Effector memory CD4-positive, alpha-beta T cell (primary cell): Measurements from ENCODE around the gene ZNF598.
"Not testable (repeated sequence)": the region's sequence is repeated elsewhere in the genome, so short reads cannot be mapped to it uniquely, and the experiment has no call there.

Experiments
- DNase-seq, 3 donors: peaks; one replicate each; pipeline ENCODE4 v3.0.0-alpha.2; 2020
- H3K27ac ChIP-seq: 2 replicates; pipeline ENCODE4 v1.7.0; 2013; ENCODE audit warnings: mild to moderate bottlenecking, low read length, moderate library complexity; ENCODE audit not compliant: insufficient read depth, poor library complexity, severe bottlenecking
- H3K27me3 ChIP-seq: replicated peaks from 2 replicates; pipeline ENCODE4 v1.7.0; 2013; ENCODE audit warnings: mild to moderate bottlenecking, low read length; ENCODE audit not compliant: insufficient read depth, control insufficient read depth, poor library complexity, severe bottlenecking
- H3K36me3 ChIP-seq: 2 replicates; pipeline ENCODE4 v1.7.0; 2013; ENCODE audit warnings: mild to moderate bottlenecking, low read length, moderate library complexity; ENCODE audit not compliant: control insufficient read depth, insufficient read depth
- H3K4me1 ChIP-seq: 2 replicates; pipeline ENCODE4 v1.7.0; 2013; ENCODE audit warnings: low read length, mild to moderate bottlenecking; ENCODE audit not compliant: control insufficient read depth, insufficient read depth, poor library complexity, severe bottlenecking
- H3K4me3 ChIP-seq: 2 replicates; pipeline ENCODE4 v1.7.0; 2013; ENCODE audit warnings: low read length, low read depth, mild to moderate bottlenecking; ENCODE audit not compliant: insufficient read depth, poor library complexity, severe bottlenecking
- H3K9me3 ChIP-seq: 2 replicates; pipeline ENCODE4 v1.7.0; 2013; ENCODE audit warnings: mild to moderate bottlenecking, low read length, moderate library complexity; ENCODE audit not compliant: control insufficient read depth

The ZNF598 gene

DNA sequence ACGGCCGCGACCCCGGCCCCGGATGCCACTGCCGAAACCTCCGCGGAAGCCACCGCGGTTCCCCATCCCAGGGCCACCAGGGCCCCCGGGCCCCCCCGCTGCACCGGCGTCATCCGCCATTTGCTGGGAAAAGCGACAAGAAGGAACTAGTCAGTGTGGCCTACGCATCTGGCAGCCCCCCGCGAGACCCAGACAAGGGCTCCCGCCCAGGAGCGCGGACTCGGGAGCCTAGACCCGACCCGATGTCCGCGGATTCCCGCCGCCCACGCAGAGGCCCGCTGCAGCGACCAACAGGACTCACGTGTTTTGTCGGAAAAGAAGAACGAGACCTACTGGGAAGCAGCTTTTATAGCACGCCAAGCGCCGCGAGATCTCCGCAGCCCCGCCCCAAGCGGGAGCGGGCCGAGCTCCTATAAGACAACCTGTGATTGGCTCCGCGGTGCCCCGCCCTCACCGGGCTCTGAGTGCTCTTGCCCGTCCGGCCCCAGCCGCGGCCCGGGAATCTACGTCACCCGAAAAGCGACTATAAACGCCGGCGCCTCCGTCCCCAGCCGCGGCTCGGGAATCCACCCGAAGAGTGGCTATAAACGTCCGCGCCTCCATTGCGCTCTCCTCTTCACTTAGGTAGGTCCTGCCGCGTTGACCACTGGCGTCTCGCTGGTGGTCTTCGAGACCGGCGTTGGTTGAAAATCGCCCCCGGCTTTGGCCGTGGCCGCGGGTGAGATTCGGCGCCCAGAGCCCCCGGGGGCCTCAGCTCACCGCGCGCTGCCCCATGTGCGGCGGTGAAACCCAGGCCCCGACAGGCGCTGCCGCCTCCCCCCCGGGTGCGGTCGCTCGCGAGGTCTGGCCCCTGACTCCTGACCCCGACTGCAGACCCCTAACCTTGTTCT lies 44.9 kb downstream of the ZNF598 start, which contains the start of gene RPS2:
TSS of gene RPS2 (minus strand) at position 321 of the 890 bp plus-strand sequence. CDS start at position 120, 201 bp downstream.
- DNase-seq: peak; percentile 98 to 100 (median 99)
- Histone ChIP-seq H3K4me3 (peak within 1 kb of the TSS; percentile 77), H3K27me3 (no peaks in the 10 kb centered on the region), H3K36me3 (peaks cover 15% of the 10 kb centered on the region), H3K4me1 (peaks cover 42% of the 10 kb centered on the region), H3K27ac (peak within 1 kb of the TSS; percentile 97), H3K9me3 (no peaks in the 10 kb centered on the region)

DNA sequence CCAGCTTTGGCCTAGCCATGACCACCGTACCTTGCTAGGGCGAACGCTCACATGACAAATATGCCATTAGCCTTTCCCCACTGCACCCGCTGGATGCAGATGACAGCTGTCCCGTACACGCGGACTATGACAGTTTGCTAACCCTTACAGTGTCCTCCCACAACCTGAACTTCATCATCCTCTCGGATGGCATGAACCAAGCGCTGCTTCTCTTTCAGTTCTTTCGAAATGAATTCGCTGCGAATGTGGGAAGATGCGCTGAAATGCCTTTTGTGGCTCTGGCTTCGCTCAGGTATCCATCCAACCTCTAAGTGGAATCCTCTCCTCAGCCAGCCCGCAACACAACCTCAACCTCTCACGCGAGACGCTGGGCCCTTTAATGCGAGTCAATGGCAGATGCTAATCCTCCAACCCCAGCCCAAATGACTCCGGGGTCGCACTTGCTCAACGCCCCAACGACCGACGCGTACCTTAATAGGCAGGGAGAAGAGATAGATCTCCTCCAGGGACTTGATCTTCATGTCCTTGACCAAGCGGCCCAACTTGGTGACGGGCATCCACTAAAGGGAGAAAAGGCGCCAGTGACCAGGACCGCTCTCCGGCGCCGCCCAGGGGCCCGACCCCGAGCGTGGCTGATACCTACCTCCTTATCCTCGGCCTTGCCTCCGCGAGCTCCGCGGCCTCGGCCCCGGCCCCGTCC lies 45.7 kb downstream of the ZNF598 start:
- H3K9me3 ChIP-seq: no peaks in the 10 kb centered on the region
- H3K27ac ChIP-seq: peak overlapping the region; percentile 97
- no peaks in the 10 kb centered on the region for H3K27me3 ChIP-seq
- H3K4me1 ChIP-seq: peaks cover 48% of the 10 kb centered on the region
- H3K4me3 ChIP-seq: peak overlapping the region; percentile 77
- peaks cover 15% of the 10 kb centered on the region for H3K36me3 ChIP-seq
- peak in 2 of 3 donors; percentile 30 to 31 for DNase-seq

DNA sequence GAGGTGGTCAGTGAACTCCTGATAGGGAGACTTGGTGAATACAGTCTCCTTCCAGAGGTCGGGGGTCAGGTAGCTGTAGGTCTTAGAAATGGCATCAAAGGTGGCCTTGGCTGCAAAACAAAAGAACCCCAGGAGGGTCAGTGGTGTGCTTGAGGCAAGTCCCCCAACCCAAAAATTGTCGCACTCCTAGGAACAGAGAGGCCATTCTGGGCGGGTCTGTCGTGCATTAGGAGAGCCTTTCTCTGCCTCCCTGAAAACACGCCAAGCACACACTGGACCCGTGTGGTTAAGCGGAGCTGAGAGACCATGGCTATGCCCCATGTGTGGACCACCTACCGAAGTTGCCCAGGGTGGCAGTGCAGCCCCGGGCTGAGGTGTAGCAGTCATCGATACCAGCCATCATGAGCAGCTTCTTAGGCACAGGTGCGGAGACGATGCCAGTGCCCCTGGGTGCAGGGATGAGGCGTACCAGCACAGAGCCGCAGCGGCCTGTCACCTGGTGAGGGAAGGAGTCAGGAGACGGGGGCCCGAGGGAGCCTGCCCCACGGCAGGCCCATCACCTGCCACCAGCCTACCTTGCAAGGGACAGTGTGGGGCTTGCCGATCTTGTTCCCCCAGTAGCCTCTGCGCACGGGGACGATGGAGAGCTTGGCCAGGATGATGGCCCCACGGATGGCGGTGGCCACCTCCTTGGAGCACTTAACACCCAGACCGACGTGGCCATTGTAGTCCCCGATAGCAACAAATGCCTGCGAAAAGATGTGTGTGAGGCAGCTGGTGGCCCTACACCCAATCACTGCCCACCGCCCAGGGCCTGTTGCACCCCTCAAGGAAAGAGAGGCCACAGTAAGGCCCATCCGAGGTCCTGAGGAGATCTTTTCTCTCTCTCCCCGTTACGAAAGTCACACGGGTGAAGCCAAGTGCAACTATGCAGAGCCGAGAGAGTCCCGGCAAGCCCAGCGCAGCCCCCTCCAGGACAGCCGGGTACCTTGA lies 47.2 kb downstream of the ZNF598 start:
- H3K27me3 ChIP-seq, DNase-seq, H3K9me3 ChIP-seq, H3K4me3 ChIP-seq: not testable (repeated sequence)
- H3K36me3 ChIP-seq: peaks cover 15% of the 10 kb centered on the region
- peak overlapping the region; percentile 97 for H3K27ac ChIP-seq
- H3K4me1 ChIP-seq: peaks cover 50% of the 10 kb centered on the region

DNA sequence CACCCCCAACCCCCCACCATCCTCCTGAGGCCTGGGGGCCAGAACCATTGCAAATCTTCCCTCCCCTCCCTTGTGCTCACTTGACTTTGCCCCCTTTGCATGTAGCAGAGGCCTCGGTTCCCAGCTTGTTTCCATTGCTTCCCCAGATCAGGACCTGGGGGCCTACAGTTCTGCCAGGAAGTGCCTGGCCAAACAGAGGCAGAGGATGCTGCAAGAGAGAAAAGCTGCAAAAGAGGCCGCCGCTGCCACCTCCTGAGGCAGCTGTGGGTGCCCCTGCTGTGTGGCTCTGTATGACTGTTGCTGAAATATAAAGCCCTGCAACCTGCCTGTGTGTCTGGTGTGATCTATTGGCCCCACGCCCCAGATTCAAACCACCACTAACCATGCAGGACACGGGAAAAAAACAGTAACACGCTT lies 48.0 kb downstream of the ZNF598 start:
- no peaks in the 10 kb centered on the region for H3K27me3 ChIP-seq
- H3K36me3 ChIP-seq: peaks cover 15% of the 10 kb centered on the region
- DNase-seq: no peak
- H3K4me3 ChIP-seq: no peak overlapping the region
- H3K4me1 ChIP-seq: peaks cover 50% of the 10 kb centered on the region
- no peak overlapping the region for H3K27ac ChIP-seq
- no peaks in the 10 kb centered on the region for H3K9me3 ChIP-seq

DNA sequence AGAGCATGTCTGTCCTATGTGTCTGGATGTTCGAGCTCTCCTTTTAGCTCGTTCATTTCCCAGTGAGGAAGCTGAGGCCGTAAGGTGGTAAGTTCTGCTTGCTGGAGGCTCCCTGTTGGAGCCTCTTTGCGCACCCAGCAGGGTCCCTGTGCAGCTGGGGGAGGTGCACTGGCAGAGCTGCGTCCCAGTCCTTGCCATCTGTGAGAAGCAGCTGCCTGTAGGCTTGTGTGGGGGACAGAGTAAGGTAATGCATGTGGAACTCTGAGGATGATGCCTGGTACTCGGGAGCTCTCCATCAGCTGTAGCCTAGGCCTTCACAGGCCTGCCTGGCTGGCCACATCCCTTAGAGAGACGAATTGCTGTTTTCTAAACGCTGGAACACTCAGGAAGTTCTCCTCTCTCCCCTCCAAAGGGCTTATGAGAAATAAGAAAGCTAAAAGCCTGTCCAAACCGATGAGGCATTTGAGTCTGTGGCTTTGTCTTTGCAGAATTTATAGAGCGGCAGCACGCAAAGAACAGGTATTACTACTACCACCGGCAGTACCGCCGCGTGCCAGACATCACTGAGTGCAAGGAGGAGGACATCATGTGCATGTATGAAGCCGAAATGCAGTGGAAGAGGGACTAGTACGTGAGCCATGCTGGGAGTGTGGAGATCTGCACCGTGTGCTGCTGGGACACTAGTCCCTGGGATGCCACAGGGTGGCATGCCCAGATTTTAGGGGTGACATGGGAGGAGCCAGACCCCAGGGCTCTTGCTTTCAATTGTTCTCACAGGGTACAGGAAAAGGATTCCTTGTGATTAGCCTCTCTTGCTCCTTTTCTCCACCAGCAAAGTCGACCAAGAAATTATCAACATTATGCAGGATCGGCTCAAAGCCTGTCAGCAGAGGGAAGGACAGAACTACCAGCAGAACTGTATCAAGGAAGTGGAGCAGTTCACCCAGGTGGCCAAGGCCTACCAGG lies 48.7 kb downstream of the ZNF598 start:
- peaks cover 49% of the 10 kb centered on the region for H3K4me1 ChIP-seq

DNA sequence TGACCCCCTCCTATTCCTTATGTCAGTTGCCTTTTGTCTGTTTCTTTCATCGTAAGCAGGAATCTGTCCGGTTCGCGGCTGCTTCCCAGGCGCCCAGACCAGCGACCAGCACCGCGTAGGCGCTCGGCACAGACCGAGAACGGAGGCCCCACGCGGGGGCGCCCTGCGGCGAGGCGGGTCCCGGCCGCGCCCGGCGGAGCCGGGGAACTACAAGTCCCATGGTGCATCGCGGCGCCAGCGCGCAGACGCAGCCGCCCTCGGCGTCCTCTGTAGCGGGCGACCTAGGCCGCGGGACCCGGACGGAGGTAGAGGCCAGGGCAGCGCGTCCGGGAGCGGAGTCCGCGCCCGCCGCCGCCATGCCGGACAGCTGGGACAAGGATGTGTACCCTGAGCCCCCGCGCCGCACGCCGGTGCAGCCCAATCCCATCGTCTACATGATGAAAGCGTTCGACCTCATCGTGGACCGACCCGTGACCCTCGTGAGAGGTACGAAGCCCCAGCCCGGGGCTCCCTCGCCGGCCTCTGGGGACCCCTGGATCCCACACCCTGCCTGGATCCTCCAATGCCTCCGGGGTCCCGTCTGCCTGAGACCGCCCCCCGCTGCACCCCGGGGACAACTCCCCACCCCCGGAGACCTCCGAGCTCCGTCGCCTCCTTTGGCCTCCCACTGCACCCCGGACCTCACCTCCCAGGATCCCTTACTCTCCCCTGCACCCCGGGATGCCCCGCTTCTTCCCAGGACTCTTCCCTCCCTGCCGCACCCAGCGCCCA lies 50.2 kb downstream of the ZNF598 start, which contains the start of gene NDUFB10:
TSS of gene NDUFB10 (plus strand) at position 270 of the 771 bp plus-strand sequence. CDS start at position 357, 87 bp downstream.
- Histone ChIP-seq H3K27ac (peak within 1 kb of the TSS; percentile 74), H3K4me3 (peak within 1 kb of the TSS; percentile 76), H3K27me3 (no peaks in the 10 kb centered on the region), H3K9me3 (no peaks in the 10 kb centered on the region), H3K4me1 (peaks cover 42% of the 10 kb centered on the region), H3K36me3 (peaks cover 15% of the 10 kb centered on the region)
- DNase-seq: peak; percentile 78 to 86 (median 80)

More for the DNA sequence above, 48.7 kb downstream of the ZNF598 start:
- H3K27ac ChIP-seq: peak overlapping the region; percentile 13
- no peaks in the 10 kb centered on the region for H3K9me3 ChIP-seq
- DNase-seq: no peak
- no peak overlapping the region for H3K4me3 ChIP-seq
- peaks cover 15% of the 10 kb centered on the region for H3K36me3 ChIP-seq
- H3K27me3 ChIP-seq: no peaks in the 10 kb centered on the region

DNA sequence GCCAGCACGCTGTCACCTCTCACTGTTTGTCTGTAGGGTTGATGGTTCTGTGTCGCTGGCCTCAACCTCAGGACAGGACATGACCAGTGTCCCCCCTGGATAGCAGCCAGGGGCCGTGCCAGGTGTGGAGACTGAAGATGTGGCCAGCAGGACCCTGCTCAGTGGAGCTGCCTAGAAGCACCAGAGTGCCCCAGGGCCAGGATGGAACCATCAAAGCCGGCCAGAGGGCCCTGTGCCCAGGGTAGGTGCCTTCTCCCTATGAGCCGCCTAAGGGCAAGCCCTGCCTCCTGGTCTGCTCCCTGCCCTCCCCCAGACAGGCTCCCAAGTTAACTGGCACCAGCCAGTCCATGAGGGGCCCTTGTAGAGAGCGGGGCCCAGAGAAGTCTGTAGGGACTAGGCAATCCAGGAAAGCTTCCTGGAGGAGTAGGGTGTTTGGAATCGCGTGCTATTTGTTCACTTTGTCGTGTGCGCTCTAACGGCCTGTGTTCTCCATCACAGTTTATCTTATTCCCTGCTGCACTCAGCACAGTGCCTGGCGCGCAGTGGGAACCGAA lies 50.8 kb downstream of the ZNF598 start:
- no peak for DNase-seq
- H3K36me3 ChIP-seq: peaks cover 15% of the 10 kb centered on the region
- H3K27me3 ChIP-seq: no peaks in the 10 kb centered on the region
- H3K9me3 ChIP-seq: no peaks in the 10 kb centered on the region
- peak overlapping the region; percentile 76 for H3K4me3 ChIP-seq
- peaks cover 37% of the 10 kb centered on the region for H3K4me1 ChIP-seq
- no peak overlapping the region for H3K27ac ChIP-seq

DNA sequence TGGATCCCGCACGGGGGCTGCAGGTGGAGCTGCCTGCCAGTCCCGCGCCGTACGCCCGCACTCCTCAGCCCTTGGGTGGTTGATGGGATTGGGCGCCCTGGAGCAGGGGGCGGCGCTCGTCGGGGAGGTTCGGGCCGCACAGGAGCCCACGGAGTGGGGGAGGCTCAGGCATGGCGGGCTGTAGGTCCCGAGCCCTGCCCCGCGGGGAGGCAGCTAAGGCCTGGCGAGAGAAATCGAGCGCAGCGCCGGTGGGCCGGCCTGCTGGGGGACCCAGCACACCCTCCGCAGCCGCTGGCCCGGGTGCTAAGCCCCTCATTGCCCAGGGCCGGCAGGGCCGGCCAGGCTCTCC lies 51.5 kb downstream of the ZNF598 start:
- H3K9me3 ChIP-seq, DNase-seq, H3K4me3 ChIP-seq, H3K27ac ChIP-seq, H3K27me3 ChIP-seq: not testable (repeated sequence)
- H3K4me1 ChIP-seq: peaks cover 31% of the 10 kb centered on the region
- peaks cover 13% of the 10 kb centered on the region for H3K36me3 ChIP-seq
